GM23338 (cell line): ENCODE measurements around the gene BNIP2. TPM values are rescaled to one million over a fixed set of nuclear protein-coding genes. Genes with fewer than 3 reads are reported as not detected.
"Not testable (repeated sequence)": the region's sequence is repeated elsewhere in the genome, so short reads cannot be mapped to it uniquely, and the experiment has no call there.

Experiments used
- ATAC-seq: fragments of 200-7000 bp; cut with Tn5 transposase; 3 replicates; pipeline ENCODE4 v1.9.1; 2020
- DNase-seq: peaks from one replicate; pipeline ENCODE4 v3.0.0-alpha.2; 2015; ENCODE audit warnings: low spot score
- H2AFZ ChIP-seq: fragments of 200-600 bp; sonication (generic); 2 replicates; pipeline ENCODE4 v1.8.0; 2016; ENCODE audit warnings: antibody characterized with exemption, mild to moderate bottlenecking, moderate library complexity
- H3F3A ChIP-seq: fragments of 200-600 bp; sonication (generic); replicated peaks from 2 replicates; pipeline ENCODE4 v1.8.0; 2017; ENCODE audit warnings: antibody characterized with exemption, mixed run types, low read depth
- H3K27ac ChIP-seq: fragments of 200-600 bp; sonication (generic); 2 replicates; pipeline ENCODE4 v1.6.1; 2016; ENCODE audit warnings: low read depth
- H3K27me3 ChIP-seq: fragments of 200-600 bp; sonication (generic); 2 replicates; pipeline ENCODE4 v1.8.0; 2016; ENCODE audit warnings: mild to moderate bottlenecking, mixed run types, moderate library complexity; ENCODE audit not compliant: insufficient read depth
- H3K36me3 ChIP-seq: fragments of 200-600 bp; sonication (generic); 2 replicates; pipeline ENCODE4 v1.8.0; 2016; ENCODE audit warnings: mild to moderate bottlenecking; ENCODE audit not compliant: insufficient read depth
- H3K4me1 ChIP-seq: fragments of 200-600 bp; sonication (generic); 2 replicates; pipeline ENCODE4 v1.8.0; 2016; ENCODE audit warnings: mild to moderate bottlenecking, moderate library complexity; ENCODE audit not compliant: insufficient read depth
- H3K4me2 ChIP-seq: fragments of 200-600 bp; sonication (generic); 2 replicates; pipeline ENCODE4 v1.7.1; 2017; ENCODE audit warnings: mixed run types
- H3K4me3 ChIP-seq: fragments of 200-600 bp; sonication (generic); 2 replicates; pipeline ENCODE4 v1.6.1; 2016; ENCODE audit warnings: mixed run types
- H3K79me2 ChIP-seq: fragments of 200-600 bp; sonication (generic); replicated peaks from 2 replicates; pipeline ENCODE4 v1.8.0; 2017; ENCODE audit warnings: mild to moderate bottlenecking; ENCODE audit not compliant: insufficient read depth
- H3K9me2 ChIP-seq: fragments of 200-600 bp; sonication (generic); 2 replicates; pipeline ENCODE4 v1.8.0; 2017; ENCODE audit not compliant: insufficient read depth
- H4K20me1 ChIP-seq: fragments of 200-600 bp; sonication (generic); replicated peaks from 2 replicates; pipeline ENCODE4 v1.8.0; 2017; ENCODE audit warnings: mild to moderate bottlenecking; ENCODE audit not compliant: insufficient read depth
- H3K27ac Mint-ChIP-seq: 2 replicates; pipeline ENCODE4 v1.8.0; 2020; ENCODE audit warnings: inconsistent platforms, mild to moderate bottlenecking, moderate library complexity, mixed read lengths
- H3K27me3 Mint-ChIP-seq: 3 replicates; pipeline ENCODE4 v1.8.0; 2022; ENCODE audit warnings: low read depth, mild to moderate bottlenecking, moderate library complexity, mixed read lengths, inconsistent platforms; ENCODE audit not compliant: insufficient read depth, poor library complexity
- H3K36me3 Mint-ChIP-seq: 3 replicates; pipeline ENCODE4 v1.8.0; 2021; ENCODE audit warnings: low read depth, mild to moderate bottlenecking, inconsistent platforms, moderate library complexity, mixed read lengths
- H3K4me1 Mint-ChIP-seq: 3 replicates; pipeline ENCODE4 v1.8.0; 2020; ENCODE audit warnings: mild to moderate bottlenecking, inconsistent platforms, mixed read lengths
- H3K4me3 Mint-ChIP-seq: 3 replicates; pipeline ENCODE4 v1.8.0; 2021; ENCODE audit warnings: moderate library complexity, mild to moderate bottlenecking, inconsistent platforms, mixed read lengths
- H3K9me3 Mint-ChIP-seq: 3 replicates; pipeline ENCODE4 v1.8.0; 2020; ENCODE audit warnings: moderate library complexity, mild to moderate bottlenecking, inconsistent platforms, mixed read lengths
- EZH2 ChIP-seq: fragments of 200-600 bp; sonication (generic); IDR thresholded peaks from one replicate; pipeline ENCODE4 v1.8.0; 2017; ENCODE audit warnings: antibody characterized with exemption, mild to moderate bottlenecking, low read depth; ENCODE audit not compliant: unreplicated experiment
- polyA plus RNA-seq: library from polyadenylated mRNA; unstranded; fragments of >200 nt; fragmentation: Nextera tagmentation; extraction: Ambion mirVana; gene quantifications from 2 replicates; pipeline ENCODE4 v1.2.1, GENCODE V29; 2016
- total RNA-seq: library from RNA; depleted of rRNA; stranded (reverse); fragments of >200 nt; shearing (Covaris generic); gene quantifications from 2 replicates; pipeline ENCODE4 v1.2.3, GENCODE V29; 2014
- TF ChIP-seq, protein P1 (sequence below), 2 experiments: fragments of 200-600 bp in 1 of 2; sonication (generic) in 1 of 2; conservative IDR thresholded peaks; 2 replicates each; pipeline versions ENCODE4 v1.5.1 to v1.6.1; 2016 to 2017; ENCODE audit warnings: antibody characterized with exemption in 2 of 2, low read depth in 2 of 2, mild to moderate bottlenecking in 2 of 2, moderate library complexity in 1 of 2
- TF ChIP-seq, protein P2 (sequence below): fragments of 250-450 bp; sonication (Bioruptor Pico); IDR thresholded peaks from 2 replicates; pipeline ENCODE4 v1.5.0; 2020; ENCODE audit warnings: mild to moderate bottlenecking, moderate library complexity

BNIP2 gene
- total and polyA plus RNA-seq, 2 experiments from 2014 or later = 43.7 to 83.7 TPM

DNA sequence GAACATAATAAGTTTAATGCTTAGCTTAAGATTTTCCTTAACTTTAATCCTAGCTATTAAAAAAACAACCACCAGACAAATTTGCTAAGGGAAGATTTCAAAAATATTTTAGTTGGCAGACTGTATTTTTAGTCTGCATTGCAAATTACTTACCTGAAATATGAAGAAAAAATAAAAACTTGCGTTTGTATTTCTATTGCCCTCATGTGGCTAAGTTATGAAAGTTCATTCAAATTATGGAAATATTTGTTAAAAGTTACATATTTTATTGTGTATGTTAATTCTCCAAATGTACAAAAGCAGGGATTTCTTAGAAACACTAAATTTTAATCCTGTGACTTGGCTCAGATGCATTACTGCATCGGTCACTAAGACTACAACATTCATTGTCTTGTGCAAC, 46.8 kb downstream of the BNIP2 start:
- H3K79me2 ChIP-seq = peaks cover 13% of the 10 kb centered on the region; the same call in 1 of the 2 replicates
- peaks cover 42% of the 10 kb centered on the region for H3K36me3 Mint-ChIP-seq
- H3K4me1 Mint-ChIP-seq = no peaks in the 10 kb centered on the region
- no peak overlapping the region for H3K4me2 ChIP-seq
- H3K27me3 Mint-ChIP-seq = no peaks in the 10 kb centered on the region
- peaks cover 9% of the 10 kb centered on the region for H3K36me3 ChIP-seq
- H3K4me3 Mint-ChIP-seq = no peak overlapping the region
- no peaks in the 10 kb centered on the region for H3K9me2 ChIP-seq
- no peak overlapping the region for H3K27ac Mint-ChIP-seq
- no peak overlapping the region for H3K27ac ChIP-seq
- DNase-seq = no peak
- H3K4me3 ChIP-seq = no peak overlapping the region
- ATAC-seq = no peak
- no peaks in the 10 kb centered on the region for H3K9me3 Mint-ChIP-seq
- H3K4me1 ChIP-seq = no peaks in the 10 kb centered on the region
- H3F3A ChIP-seq = no peaks in the 10 kb centered on the region
- no peak overlapping the region for H2AFZ ChIP-seq
- no peaks in the 10 kb centered on the region for H3K27me3 ChIP-seq
- H4K20me1 ChIP-seq = peaks cover 7% of the 10 kb centered on the region
- TF ChIP-seq, protein P1, sequence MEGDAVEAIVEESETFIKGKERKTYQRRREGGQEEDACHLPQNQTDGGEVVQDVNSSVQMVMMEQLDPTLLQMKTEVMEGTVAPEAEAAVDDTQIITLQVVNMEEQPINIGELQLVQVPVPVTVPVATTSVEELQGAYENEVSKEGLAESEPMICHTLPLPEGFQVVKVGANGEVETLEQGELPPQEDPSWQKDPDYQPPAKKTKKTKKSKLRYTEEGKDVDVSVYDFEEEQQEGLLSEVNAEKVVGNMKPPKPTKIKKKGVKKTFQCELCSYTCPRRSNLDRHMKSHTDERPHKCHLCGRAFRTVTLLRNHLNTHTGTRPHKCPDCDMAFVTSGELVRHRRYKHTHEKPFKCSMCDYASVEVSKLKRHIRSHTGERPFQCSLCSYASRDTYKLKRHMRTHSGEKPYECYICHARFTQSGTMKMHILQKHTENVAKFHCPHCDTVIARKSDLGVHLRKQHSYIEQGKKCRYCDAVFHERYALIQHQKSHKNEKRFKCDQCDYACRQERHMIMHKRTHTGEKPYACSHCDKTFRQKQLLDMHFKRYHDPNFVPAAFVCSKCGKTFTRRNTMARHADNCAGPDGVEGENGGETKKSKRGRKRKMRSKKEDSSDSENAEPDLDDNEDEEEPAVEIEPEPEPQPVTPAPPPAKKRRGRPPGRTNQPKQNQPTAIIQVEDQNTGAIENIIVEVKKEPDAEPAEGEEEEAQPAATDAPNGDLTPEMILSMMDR (conservative IDR thresholded peaks at IDR 0.05; ENCODE audit: low read depth in 2 of 2) = 0 out of 4 replicates have a peak, but pooled peaks of 1 of the 2 experiments have one; percentile 16
- TF ChIP-seq, protein P2, sequence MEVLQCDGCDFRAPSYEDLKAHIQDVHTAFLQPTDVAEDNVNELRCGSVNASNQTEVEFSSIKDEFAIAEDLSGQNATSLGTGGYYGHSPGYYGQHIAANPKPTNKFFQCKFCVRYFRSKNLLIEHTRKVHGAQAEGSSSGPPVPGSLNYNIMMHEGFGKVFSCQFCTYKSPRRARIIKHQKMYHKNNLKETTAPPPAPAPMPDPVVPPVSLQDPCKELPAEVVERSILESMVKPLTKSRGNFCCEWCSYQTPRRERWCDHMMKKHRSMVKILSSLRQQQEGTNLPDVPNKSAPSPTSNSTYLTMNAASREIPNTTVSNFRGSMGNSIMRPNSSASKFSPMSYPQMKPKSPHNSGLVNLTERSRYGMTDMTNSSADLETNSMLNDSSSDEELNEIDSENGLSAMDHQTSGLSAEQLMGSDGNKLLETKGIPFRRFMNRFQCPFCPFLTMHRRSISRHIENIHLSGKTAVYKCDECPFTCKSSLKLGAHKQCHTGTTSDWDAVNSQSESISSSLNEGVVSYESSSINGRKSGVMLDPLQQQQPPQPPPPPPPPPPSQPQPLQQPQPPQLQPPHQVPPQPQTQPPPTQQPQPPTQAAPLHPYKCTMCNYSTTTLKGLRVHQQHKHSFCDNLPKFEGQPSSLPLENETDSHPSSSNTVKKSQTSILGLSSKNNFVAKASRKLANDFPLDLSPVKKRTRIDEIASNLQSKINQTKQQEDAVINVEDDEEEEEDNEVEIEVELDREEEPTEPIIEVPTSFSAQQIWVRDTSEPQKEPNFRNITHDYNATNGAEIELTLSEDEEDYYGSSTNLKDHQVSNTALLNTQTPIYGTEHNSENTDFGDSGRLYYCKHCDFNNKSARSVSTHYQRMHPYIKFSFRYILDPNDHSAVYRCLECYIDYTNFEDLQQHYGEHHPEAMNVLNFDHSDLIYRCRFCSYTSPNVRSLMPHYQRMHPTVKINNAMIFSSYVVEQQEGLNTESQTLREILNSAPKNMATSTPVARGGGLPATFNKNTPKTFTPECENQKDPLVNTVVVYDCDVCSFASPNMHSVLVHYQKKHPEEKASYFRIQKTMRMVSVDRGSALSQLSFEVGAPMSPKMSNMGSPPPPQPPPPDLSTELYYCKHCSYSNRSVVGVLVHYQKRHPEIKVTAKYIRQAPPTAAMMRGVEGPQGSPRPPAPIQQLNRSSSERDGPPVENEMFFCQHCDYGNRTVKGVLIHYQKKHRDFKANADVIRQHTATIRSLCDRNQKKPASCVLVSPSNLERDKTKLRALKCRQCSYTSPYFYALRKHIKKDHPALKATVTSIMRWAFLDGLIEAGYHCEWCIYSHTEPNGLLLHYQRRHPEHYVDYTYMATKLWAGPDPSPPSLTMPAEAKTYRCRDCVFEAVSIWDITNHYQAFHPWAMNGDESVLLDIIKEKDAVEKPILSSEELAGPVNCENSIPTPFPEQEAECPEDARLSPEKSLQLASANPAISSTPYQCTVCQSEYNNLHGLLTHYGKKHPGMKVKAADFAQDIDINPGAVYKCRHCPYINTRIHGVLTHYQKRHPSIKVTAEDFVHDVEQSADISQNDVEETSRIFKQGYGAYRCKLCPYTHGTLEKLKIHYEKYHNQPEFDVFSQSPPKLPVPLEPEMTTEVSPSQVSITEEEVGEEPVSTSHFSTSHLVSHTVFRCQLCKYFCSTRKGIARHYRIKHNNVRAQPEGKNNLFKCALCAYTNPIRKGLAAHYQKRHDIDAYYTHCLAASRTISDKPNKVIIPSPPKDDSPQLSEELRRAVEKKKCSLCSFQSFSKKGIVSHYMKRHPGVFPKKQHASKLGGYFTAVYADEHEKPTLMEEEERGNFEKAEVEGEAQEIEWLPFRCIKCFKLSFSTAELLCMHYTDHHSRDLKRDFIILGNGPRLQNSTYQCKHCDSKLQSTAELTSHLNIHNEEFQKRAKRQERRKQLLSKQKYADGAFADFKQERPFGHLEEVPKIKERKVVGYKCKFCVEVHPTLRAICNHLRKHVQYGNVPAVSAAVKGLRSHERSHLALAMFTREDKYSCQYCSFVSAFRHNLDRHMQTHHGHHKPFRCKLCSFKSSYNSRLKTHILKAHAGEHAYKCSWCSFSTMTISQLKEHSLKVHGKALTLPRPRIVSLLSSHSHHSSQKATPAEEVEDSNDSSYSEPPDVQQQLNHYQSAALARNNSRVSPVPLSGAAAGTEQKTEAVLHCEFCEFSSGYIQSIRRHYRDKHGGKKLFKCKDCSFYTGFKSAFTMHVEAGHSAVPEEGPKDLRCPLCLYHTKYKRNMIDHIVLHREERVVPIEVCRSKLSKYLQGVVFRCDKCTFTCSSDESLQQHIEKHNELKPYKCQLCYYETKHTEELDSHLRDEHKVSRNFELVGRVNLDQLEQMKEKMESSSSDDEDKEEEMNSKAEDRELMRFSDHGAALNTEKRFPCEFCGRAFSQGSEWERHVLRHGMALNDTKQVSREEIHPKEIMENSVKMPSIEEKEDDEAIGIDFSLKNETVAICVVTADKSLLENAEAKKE = no peak
- no peak for TF ChIP-seq EZH2

DNA sequence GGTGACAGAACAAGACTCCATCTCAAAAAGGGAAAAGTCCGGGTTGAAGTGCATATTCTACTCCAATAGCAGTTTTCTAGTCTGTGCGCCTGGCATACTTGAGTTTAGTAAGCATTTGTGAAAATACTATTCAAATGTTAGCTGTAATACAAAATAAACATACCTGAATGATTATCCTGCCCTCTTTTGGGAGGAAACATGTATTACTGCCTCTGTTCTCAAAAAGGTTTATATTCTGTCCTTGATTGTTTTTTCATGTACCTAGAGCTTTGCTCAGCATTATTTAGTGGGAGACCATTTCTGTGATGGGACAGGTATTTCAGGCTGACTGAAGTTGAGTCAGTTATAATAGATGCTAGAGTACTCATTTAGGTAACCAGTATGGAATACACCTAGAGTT, 51.6 kb downstream of the BNIP2 start:
- H3K27me3 Mint-ChIP-seq, H3K4me1 Mint-ChIP-seq, H3K4me3 ChIP-seq, H3K27ac Mint-ChIP-seq, H3K9me3 Mint-ChIP-seq, ATAC-seq, H2AFZ ChIP-seq, H3F3A ChIP-seq, H3K79me2 ChIP-seq, H3K36me3 ChIP-seq, H3K27ac ChIP-seq, H3K4me1 ChIP-seq, H3K4me2 ChIP-seq, H4K20me1 ChIP-seq, H3K9me2 ChIP-seq, H3K27me3 ChIP-seq, H3K4me3 Mint-ChIP-seq: not testable (repeated sequence)
- peaks cover 28% of the 10 kb centered on the region; the same call in 1 of the 3 replicates for H3K36me3 Mint-ChIP-seq
- TF ChIP-seq, protein P1 (conservative IDR thresholded peaks at IDR 0.05; ENCODE audit: low read depth in 2 of 2) = peak in 1 of 2 experiments; percentile 37; a peak in 2 of 4 replicates
- DNase-seq = peak; percentile 11
